HepG2 (cell line): ENCODE data around the gene MVP. TPM values are rescaled to one million over a fixed set of nuclear protein-coding genes. Genes with fewer than 3 reads are reported as not detected.
A peak's percentile ranks its signal among the peaks of the same experiment; 100 is the strongest.

Experiments used
- ADNP ChIP-seq: sonication (generic); formaldehyde crosslinking; IDR thresholded peaks from 2 replicates; pipeline ENCODE4 v1.4.0; 2020; ENCODE audit warnings: missing genetic modification reagents
- ARID3A ChIP-seq: IDR thresholded peaks from 2 replicates; pipeline ENCODE4 v1.6.1; 2012; ENCODE audit warnings: low read depth, low read length, improper control_type of control experiment
- BRCA1 ChIP-seq: sonication (generic); formaldehyde crosslinking; IDR thresholded peaks from 2 replicates; pipeline ENCODE4 v1.4.0; 2020; ENCODE audit warnings: missing genetic modification reagents
- BRD4 ChIP-seq: sonication (generic); formaldehyde crosslinking; IDR thresholded peaks from 2 replicates; pipeline ENCODE4 v1.4.0; 2020; ENCODE audit warnings: missing genetic modification reagents
- FUBP1 ChIP-seq: sonication (generic); formaldehyde crosslinking; IDR thresholded peaks from 2 replicates; pipeline ENCODE4 v1.5.1; 2020; ENCODE audit warnings: missing genetic modification reagents, mild to moderate bottlenecking, borderline replicate concordance
- RARG ChIP-seq: sonication (generic); formaldehyde crosslinking; IDR thresholded peaks from 2 replicates; pipeline ENCODE4 v1.4.0; 2020; ENCODE audit warnings: low read depth, mild to moderate bottlenecking, missing genetic modification reagents
- RBM39 ChIP-seq: fragments of 200-400 bp; formaldehyde crosslinking; IDR thresholded peaks from one replicate; pipeline ENCODE4 v1.6.1; 2018; ENCODE audit warnings: antibody characterized with exemption, mild to moderate bottlenecking, low read depth, low read length; ENCODE audit not compliant: poor library complexity, severe bottlenecking
- ZNF503 ChIP-seq: sonication (generic); formaldehyde crosslinking; IDR thresholded peaks from 2 replicates; pipeline ENCODE4 v1.4.0; 2020; ENCODE audit warnings: missing genetic modification reagents
- ZNF552 ChIP-seq: sonication (generic); formaldehyde crosslinking; IDR thresholded peaks from 2 replicates; pipeline ENCODE4 v1.9.0; 2022; ENCODE audit warnings: missing genetic modification reagents, mild to moderate bottlenecking, borderline replicate concordance
- ZNF609 ChIP-seq: sonication (generic); formaldehyde crosslinking; IDR thresholded peaks from 2 replicates; pipeline ENCODE4 v1.4.0; 2020; ENCODE audit warnings: mild to moderate bottlenecking, missing genetic modification reagents, borderline replicate concordance
- ZNF713 ChIP-seq: sonication (generic); formaldehyde crosslinking; IDR thresholded peaks from 2 replicates; pipeline ENCODE4 v1.4.0; 2020; ENCODE audit warnings: mild to moderate bottlenecking, missing genetic modification reagents
- ZNF720 ChIP-seq: sonication (generic); formaldehyde crosslinking; IDR thresholded peaks from 2 replicates; pipeline ENCODE4 v1.4.0; 2020; ENCODE audit warnings: missing genetic modification reagents
- polyA plus RNA-seq, 8 experiments: library from polyadenylated mRNA; depleted of rRNA in 3 of 8; stranded (reverse) in 7 of 8; unstranded in 1 of 8; fragments of >200 nt; fragmentation: Illumina TruSeq in 4 of 8; extraction: Trizol in 4 of 8; gene quantifications; 2 replicates each; pipeline versions ENCODE4 v1.2.1 to v1.2.3, GENCODE V29; 2011 to 2016; ENCODE audit warnings: low read depth in 4 of 8, missing spikeins in 1 of 8, mixed read lengths in 1 of 8; ENCODE audit not compliant: insufficient read depth in 1 of 8
- total RNA-seq, 5 experiments: library from RNA; depleted of rRNA; stranded (reverse); fragments of >200 nt; fragmentation: Illumina TruSeq; extraction: Trizol; gene quantifications; 2 replicates each; pipeline ENCODE4 v1.2.3, GENCODE V29; 2016; ENCODE audit warnings: low read depth in 1 of 5

MVP gene
- total and polyA plus RNA-seq, 2 of the 13 experiments (the other 11 are each of a cell fraction or from before 2014, with no cell fraction given), result 22.9 to 43.5 TPM

GRCh38 chr16:29848420-29849297, 28.4 kb downstream of the MVP start (continued):
- TF ChIP-seq ZNF720 (CRISPR knock-in tag), result no peak
- peak; percentile 29; the same call in 1 of the 2 replicates for TF ChIP-seq ZNF609
- no peak for TF ChIP-seq ARID3A
- TF ChIP-seq BRCA1, result no peak
- TF ChIP-seq RARG (CRISPR knock-in tag), result no peak
- no peak for TF ChIP-seq FUBP1 (CRISPR knock-in tag)
- TF ChIP-seq BRD4 (CRISPR knock-in tag), result no peak
- TF ChIP-seq ZNF713, result no peak
- no peak for TF ChIP-seq ADNP (CRISPR knock-in tag)
- TF ChIP-seq ZNF552 (CRISPR knock-in tag), result no peak
- TF ChIP-seq RBM39, result peak; percentile 60
- TF ChIP-seq ZNF503, result no peak
